ENCODE measurements around the gene RAB11FIP3. TPM values are rescaled to one million over a fixed set of nuclear protein-coding genes. Genes with fewer than 3 reads are reported as not detected.

RAB11FIP3 gene
- total RNA-seq, 1 experiment from 2014 or later = 12.8 TPM

GRCh38 chr16:491220-491919, 65.9 kb downstream of the RAB11FIP3 start:
- Histone ChIP-seq H3K9ac (ENCODE audit: low read length) (no peak overlapping the region), H3K27ac (ENCODE audit: low read depth, low read length) (no peak overlapping the region), H3K4me3 (replicated peaks in 1 of 2; ENCODE audit: low read depth in 1 of 2, low read length in 2 of 2) (no peak overlapping the region), H3K36me3 (ENCODE audit: control insufficient read depth in 1 of 2, insufficient read depth in 2 of 2, low read length in 2 of 2) (no peaks in the 10 kb centered on the region; a peak in 1 of 4 replicates), H3K79me2 (ENCODE audit: insufficient read depth, low read length) (no peaks in the 10 kb centered on the region), H3K4me2 (ENCODE audit: low read length) (no peak overlapping the region), H4K20me1 (ENCODE audit: insufficient read depth) (no peaks in the 10 kb centered on the region), H3K27me3 (ENCODE audit: insufficient read depth, low read length) (no peaks in the 10 kb centered on the region), H2AFZ (ENCODE audit: low read depth, low read length, poor library complexity, severe bottlenecking) (no peak overlapping the region), H3K4me1 (ENCODE audit: control insufficient read depth in 1 of 2, insufficient read depth in 2 of 2, low read length in 2 of 2) (no peaks in the 10 kb centered on the region), H3K9me3 (ENCODE audit: control insufficient read depth in 1 of 2, insufficient read depth in 1 of 2, low read depth in 1 of 2, low read length in 2 of 2) (no peaks in the 10 kb centered on the region), H3K9me2 (ENCODE audit: insufficient read depth) (no peaks in the 10 kb centered on the region)
- ChIA-PET POLR2A (no interaction called here), CTCF (no interaction called here), RAD21 (ENCODE audit: low non-redundant PET in 1 of 2, low total read pairs in 2 of 2, uncharacterized antibody in 2 of 2, unreplicated experiment in 2 of 2) (no interaction called here)
- intact Hi-C loops (cut with micrococcal nuclease) = loop anchor here (10.0 kb wide), 1 partner anchor 97 kb away; the partner anchor contains the start of gene NME4
- ATAC-seq = no peak
- DNase-seq (ENCODE audit: low read depth, low spot score) = no peak
- BruUV-seq (replicated peaks) = no TSS peak
- TF ChIP-seq JUND (IDR thresholded peaks at IDR 0.05) (no peak), RAD21 (IDR thresholded peaks at IDR 0.05; ENCODE audit: low read depth) (no peak), SIN3A (IDR thresholded peaks at IDR 0.05; ENCODE audit: low read depth) (no peak)

GRCh38 chr16:492211-492875, 66.9 kb downstream of the RAB11FIP3 start:
- no peak for DNase-seq (ENCODE audit: low read depth, low spot score)
- no TSS peak for BruUV-seq (replicated peaks)
- ATAC-seq = no peak
- H3K79me2 ChIP-seq (ENCODE audit: insufficient read depth, low read length) = no peaks in the 10 kb centered on the region
- ChIA-PET POLR2A (no interaction called here), RAD21 (ENCODE audit: low non-redundant PET in 1 of 2, low total read pairs in 2 of 2, uncharacterized antibody in 2 of 2, unreplicated experiment in 2 of 2) (no interaction called here), CTCF (no interaction called here)
- H3K4me2 ChIP-seq (ENCODE audit: low read length) = no peak overlapping the region
- H3K9me3 ChIP-seq (ENCODE audit: control insufficient read depth in 1 of 2, insufficient read depth in 1 of 2, low read depth in 1 of 2, low read length in 2 of 2) = no peaks in the 10 kb centered on the region
- no peaks in the 10 kb centered on the region; a peak in 1 of 4 replicates for H3K36me3 ChIP-seq (ENCODE audit: control insufficient read depth in 1 of 2, insufficient read depth in 2 of 2, low read length in 2 of 2)
- no peaks in the 10 kb centered on the region for H4K20me1 ChIP-seq (ENCODE audit: insufficient read depth)
- no peaks in the 10 kb centered on the region for H3K4me1 ChIP-seq (ENCODE audit: control insufficient read depth in 1 of 2, insufficient read depth in 2 of 2, low read length in 2 of 2)
- no peaks in the 10 kb centered on the region for H3K27me3 ChIP-seq (ENCODE audit: insufficient read depth, low read length)
- no peak overlapping the region for H3K9ac ChIP-seq (ENCODE audit: low read length)
- H3K4me3 ChIP-seq (replicated peaks in 1 of 2; ENCODE audit: low read depth in 1 of 2, low read length in 2 of 2) = no peak overlapping the region
- H3K27ac ChIP-seq (ENCODE audit: low read depth, low read length) = no peak overlapping the region
- no peaks in the 10 kb centered on the region for H3K9me2 ChIP-seq (ENCODE audit: insufficient read depth)
- no peak overlapping the region for H2AFZ ChIP-seq (ENCODE audit: low read depth, low read length, poor library complexity, severe bottlenecking)
- intact Hi-C loops (cut with micrococcal nuclease) = loop anchor here (10.0 kb wide), 1 partner anchor 98 kb away; the partner anchor contains the start of gene NME4
- TF ChIP-seq ZNF274 (IDR thresholded peaks at IDR 0.05; ENCODE audit: low read depth, low read length) = no peak
- TF ChIP-seq, protein P1, sequence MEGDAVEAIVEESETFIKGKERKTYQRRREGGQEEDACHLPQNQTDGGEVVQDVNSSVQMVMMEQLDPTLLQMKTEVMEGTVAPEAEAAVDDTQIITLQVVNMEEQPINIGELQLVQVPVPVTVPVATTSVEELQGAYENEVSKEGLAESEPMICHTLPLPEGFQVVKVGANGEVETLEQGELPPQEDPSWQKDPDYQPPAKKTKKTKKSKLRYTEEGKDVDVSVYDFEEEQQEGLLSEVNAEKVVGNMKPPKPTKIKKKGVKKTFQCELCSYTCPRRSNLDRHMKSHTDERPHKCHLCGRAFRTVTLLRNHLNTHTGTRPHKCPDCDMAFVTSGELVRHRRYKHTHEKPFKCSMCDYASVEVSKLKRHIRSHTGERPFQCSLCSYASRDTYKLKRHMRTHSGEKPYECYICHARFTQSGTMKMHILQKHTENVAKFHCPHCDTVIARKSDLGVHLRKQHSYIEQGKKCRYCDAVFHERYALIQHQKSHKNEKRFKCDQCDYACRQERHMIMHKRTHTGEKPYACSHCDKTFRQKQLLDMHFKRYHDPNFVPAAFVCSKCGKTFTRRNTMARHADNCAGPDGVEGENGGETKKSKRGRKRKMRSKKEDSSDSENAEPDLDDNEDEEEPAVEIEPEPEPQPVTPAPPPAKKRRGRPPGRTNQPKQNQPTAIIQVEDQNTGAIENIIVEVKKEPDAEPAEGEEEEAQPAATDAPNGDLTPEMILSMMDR (IDR thresholded peaks at IDR 0.05 in 2 of 3, conservative IDR thresholded peaks at IDR 0.05 in 1 of 3; ENCODE audit: borderline replicate concordance in 1 of 3, insufficient read depth in 1 of 3, low read depth in 2 of 3, low read length in 2 of 3) = no peak
- no peak for TF ChIP-seq TCF7L2 (IDR thresholded peaks at IDR 0.05; ENCODE audit: borderline replicate concordance, extremely low read depth, insufficient read depth, insufficient read length)
- no peak for TF ChIP-seq ELF1 (IDR thresholded peaks at IDR 0.05; ENCODE audit: borderline replicate concordance, low read depth)
- no peak for TF ChIP-seq MAX (IDR thresholded peaks at IDR 0.05)
- no peak for TF ChIP-seq EZH2phosphoT487 (IDR thresholded peaks at IDR 0.05; ENCODE audit: borderline replicate concordance)
- TF ChIP-seq EZH2 (IDR thresholded peaks at IDR 0.05) = no peak
- no peak for TF ChIP-seq EGR1 (IDR thresholded peaks at IDR 0.05; ENCODE audit: low read depth)
- TF ChIP-seq ZFX (IDR thresholded peaks at IDR 0.05) = no peak
- TF ChIP-seq SIN3A (IDR thresholded peaks at IDR 0.05; ENCODE audit: low read depth) = no peak
- no peak for TF ChIP-seq SRF (IDR thresholded peaks at IDR 0.05; ENCODE audit: low read depth)
- TF ChIP-seq JUND (IDR thresholded peaks at IDR 0.05) = no peak
- no peak for TF ChIP-seq SP1 (IDR thresholded peaks at IDR 0.05; ENCODE audit: low read depth)
- no peak for TF ChIP-seq POLR2A (IDR thresholded peaks at IDR 0.05; ENCODE audit: borderline replicate concordance, extremely low read depth, insufficient read depth, insufficient read length)
